ENCODE results near the gene PRKCE. TPM values are rescaled to one million over a fixed set of nuclear protein-coding genes. Genes with fewer than 3 reads are reported as not detected.

The PRKCE gene
- total RNA-seq, 3 donors from 2014 or later (not counting 1 experiment from before 2014, with no cell fraction given): 35.2 to 42.1 (median 38.6) TPM

- H3K4me1 Mint-ChIP-seq: peaks cover 0 to 17% of the 10 kb centered on the region in 2 donors
- Histone ChIP-seq H3K4me1 (ENCODE audit: control insufficient read depth, insufficient read depth, low read length) (no peaks in the 10 kb centered on the region), H3K27me3 (ENCODE audit: control insufficient read depth, insufficient read depth, low read length) (no peaks in the 10 kb centered on the region), H3K36me3 (ENCODE audit: control insufficient read depth, insufficient read depth, low read length) (no peaks in the 10 kb centered on the region), H3K4me3 (ENCODE audit: low read length) (no peak overlapping the region), H3K27ac (ENCODE audit: low read length) (no peak overlapping the region), H3K9me3 (ENCODE audit: control insufficient read depth, insufficient read depth, low read length) (no peaks in the 10 kb centered on the region)
- H3K36me3 Mint-ChIP-seq: no peaks in the 10 kb centered on the region
- no peak overlapping the region for H3K27ac Mint-ChIP-seq
- intact Hi-C loops (cut with micrococcal nuclease): no loop called here
- no peaks in the 10 kb centered on the region for H3K27me3 Mint-ChIP-seq (ENCODE audit: low read depth in 2 of 2)
- TF ChIP-seq CTCF (IDR thresholded peaks at IDR 0.05): no peak
- H3K9me3 Mint-ChIP-seq: no peaks in the 10 kb centered on the region
- ATAC-seq: no peak
- WGBS (ENCODE audit: insufficient coverage): 91% methylated on average over 3 of the region's 3 CpGs
- H3K4me3 Mint-ChIP-seq: no peak overlapping the region
- no peak for DNase-seq
Observed at GRCh38 chr2:45708501-45708900, 57.0 kb downstream of the PRKCE start.

GRCh38 chr2:45709137-45709536, 57.7 kb downstream of the PRKCE start:
- Histone ChIP-seq H3K4me1 (ENCODE audit: control insufficient read depth, insufficient read depth, low read length) (no peaks in the 10 kb centered on the region), H3K27ac (ENCODE audit: low read length) (no peak overlapping the region), H3K36me3 (ENCODE audit: control insufficient read depth, insufficient read depth, low read length) (no peaks in the 10 kb centered on the region), H3K9me3 (ENCODE audit: control insufficient read depth, insufficient read depth, low read length) (no peaks in the 10 kb centered on the region), H3K4me3 (ENCODE audit: low read length) (no peak overlapping the region), H3K27me3 (ENCODE audit: control insufficient read depth, insufficient read depth, low read length) (no peaks in the 10 kb centered on the region)
- Mint-ChIP-seq H3K9me3 (no peaks in the 10 kb centered on the region), H3K27ac (no peak overlapping the region), H3K4me3 (no peak overlapping the region), H3K36me3 (no peaks in the 10 kb centered on the region), H3K4me1 (peaks cover 0 to 17% of the 10 kb centered on the region in 2 donors), H3K27me3 (ENCODE audit: low read depth in 2 of 2) (no peaks in the 10 kb centered on the region)
- TF ChIP-seq CTCF (IDR thresholded peaks at IDR 0.05): no peak
- intact Hi-C loops (cut with micrococcal nuclease): no loop called here
- ATAC-seq: peak in 1 of 3 donors; percentile 34
- 81% methylated on average over 1 of the region's 1 CpG for WGBS (ENCODE audit: insufficient coverage)
- no peak for DNase-seq

DNA sequence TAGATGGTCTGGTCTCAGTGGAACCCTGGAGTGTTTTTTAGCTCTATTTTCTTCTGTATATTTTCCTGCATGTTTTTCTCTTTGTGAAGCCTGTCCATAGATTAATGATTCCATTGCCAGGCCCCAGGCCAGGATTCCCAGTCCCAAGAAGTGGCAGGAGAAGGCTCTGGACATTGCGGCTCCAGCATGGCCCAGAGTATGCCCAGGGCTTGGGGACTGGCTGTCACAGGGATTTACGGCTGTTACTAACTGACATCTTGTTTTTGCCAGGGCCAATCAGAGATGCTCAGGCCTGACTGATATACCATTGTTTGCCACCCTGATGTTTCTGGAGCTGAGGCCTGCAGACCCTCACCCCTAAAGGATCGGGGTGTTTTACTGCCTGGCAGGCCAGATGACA, 59.0 kb downstream of the PRKCE start:
- H3K36me3 Mint-ChIP-seq: no peaks in the 10 kb centered on the region
- WGBS (ENCODE audit: insufficient coverage): 97% methylated on average over 3 of the region's 3 CpGs

More for the DNA sequence above, 59.0 kb downstream of the PRKCE start:
- Histone ChIP-seq H3K27me3 (ENCODE audit: control insufficient read depth, insufficient read depth, low read length) (no peaks in the 10 kb centered on the region), H3K4me1 (ENCODE audit: control insufficient read depth, insufficient read depth, low read length) (no peaks in the 10 kb centered on the region), H3K9me3 (ENCODE audit: control insufficient read depth, insufficient read depth, low read length) (no peaks in the 10 kb centered on the region), H3K36me3 (ENCODE audit: control insufficient read depth, insufficient read depth, low read length) (no peaks in the 10 kb centered on the region), H3K4me3 (ENCODE audit: low read length) (no peak overlapping the region), H3K27ac (ENCODE audit: low read length) (no peak overlapping the region)
- no peak for DNase-seq
- intact Hi-C loops (cut with micrococcal nuclease): no loop called here
- Mint-ChIP-seq H3K27me3 (ENCODE audit: low read depth in 2 of 2) (no peaks in the 10 kb centered on the region), H3K4me1 (peaks cover 0 to 21% of the 10 kb centered on the region in 2 donors), H3K4me3 (no peak overlapping the region), H3K27ac (no peak overlapping the region), H3K9me3 (no peaks in the 10 kb centered on the region)
- no peak for ATAC-seq
- no peak for TF ChIP-seq CTCF (IDR thresholded peaks at IDR 0.05)
